K562 (cell line): ENCODE results near the gene TPCN1. TPM values are rescaled to one million over a fixed set of nuclear protein-coding genes. Genes with fewer than 3 reads are reported as not detected.

Source experiments
- AFF1 ChIP-seq, 2 experiments: fragments of 450-650 bp; IDR thresholded peaks; 2 replicates each; pipeline ENCODE4 v1.6.1; 2018; ENCODE audit warnings: mild to moderate bottlenecking in 2 of 2, low read depth in 1 of 2; ENCODE audit not compliant: partially characterized antibody in 2 of 2
- ARID1B ChIP-seq: fragments of 450-650 bp; IDR thresholded peaks from 2 replicates; pipeline ENCODE4 v1.6.1; 2016; ENCODE audit warnings: antibody characterized with exemption, mild to moderate bottlenecking, inconsistent platforms
- ARNT ChIP-seq, 2 experiments: fragments of 450-650 bp; IDR thresholded peaks; 2 replicates each; pipeline ENCODE4 v1.6.1; 2016; ENCODE audit warnings: mild to moderate bottlenecking in 1 of 2
- BCOR ChIP-seq: fragments of 450-650 bp; IDR thresholded peaks from 2 replicates; pipeline ENCODE4 v1.6.1; 2016
- CBX1 ChIP-seq: sonication (generic); IDR thresholded peaks from 2 replicates; pipeline ENCODE4 v1.6.1; 2016; ENCODE audit warnings: antibody characterized with exemption, low read depth, mild to moderate bottlenecking
- CHD4 ChIP-seq: fragments of 200-600 bp; sonication (generic); IDR thresholded peaks from 3 replicates; pipeline ENCODE4 v1.6.1; 2012; ENCODE audit warnings: low read depth, mild to moderate bottlenecking, mixed read lengths, low read length, inconsistent platforms; ENCODE audit not compliant: insufficient read depth, insufficient replicate concordance, poor library complexity, severe bottlenecking
- ESRRA ChIP-seq: fragments of 450-650 bp; IDR thresholded peaks from 2 replicates; pipeline ENCODE4 v1.6.1; 2014; ENCODE audit warnings: low read depth, mild to moderate bottlenecking, moderate library complexity, borderline replicate concordance
- HDAC2 ChIP-seq: fragments of 450-650 bp; IDR thresholded peaks from 2 replicates; pipeline ENCODE4 v1.6.1; 2016; ENCODE audit warnings: mild to moderate bottlenecking
- KDM1A ChIP-seq, 2 experiments: fragments of 450-650 bp; IDR thresholded peaks; 2 replicates each; pipeline ENCODE4 v1.6.1; 2016; ENCODE audit warnings: mild to moderate bottlenecking in 2 of 2
- KLF1 ChIP-seq: fragments of 450-650 bp; IDR thresholded peaks from 2 replicates; pipeline ENCODE4 v1.6.1; 2016; ENCODE audit warnings: missing genetic modification characterization, missing compliant biosample characterization
- MNT ChIP-seq, 2 experiments: fragments of 450-650 bp; conservative IDR thresholded peaks; 2 replicates each; pipeline ENCODE4 v1.6.1; 2017; ENCODE audit warnings: mild to moderate bottlenecking in 2 of 2, moderate library complexity in 2 of 2
- RCOR1 ChIP-seq, 2 experiments: IDR thresholded peaks; 2 replicates each; pipeline ENCODE4 v1.6.1; 2012; ENCODE audit warnings: low read depth in 2 of 2, low read length in 2 of 2, borderline replicate concordance in 1 of 2, improper control_type of control experiment in 1 of 2
- RERE ChIP-seq: sonication (generic); formaldehyde crosslinking; IDR thresholded peaks from 2 replicates; pipeline ENCODE4 v1.8.0; 2023; ENCODE audit warnings: missing genetic modification reagents, mild to moderate bottlenecking, borderline replicate concordance
- SMAD4 ChIP-seq: fragments of 250-450 bp; sonication (Bioruptor Pico); conservative IDR thresholded peaks from 2 replicates; pipeline ENCODE4 v1.8.0; 2021; ENCODE audit warnings: inconsistent platforms, mild to moderate bottlenecking, moderate library complexity
- ZBTB7A ChIP-seq: IDR thresholded peaks from 2 replicates; pipeline ENCODE4 v1.6.1; 2011; ENCODE audit warnings: low read depth, mild to moderate bottlenecking, low read length, moderate library complexity, borderline replicate concordance; ENCODE audit not compliant: control insufficient read depth
- ZZZ3 ChIP-seq: fragments of 450-650 bp; IDR thresholded peaks from 2 replicates; pipeline ENCODE4 v1.6.1; 2016; ENCODE audit warnings: antibody characterized with exemption, mild to moderate bottlenecking, moderate library complexity
- polyA plus RNA-seq, 8 experiments: library from polyadenylated mRNA; depleted of rRNA in 4 of 8; stranded (reverse) in 5 of 8; unstranded in 3 of 8; fragments of >200 nt; fragmentation: Nextera tagmentation in 2 of 8; fragmentation: Illumina TruSeq in 1 of 8; extraction: Ambion mirVana in 2 of 8; extraction: Trizol in 1 of 8; gene quantifications; 2 replicates each; pipeline versions ENCODE4 v1.2.1 to v1.2.3, GENCODE V29; 2011 to 2014; ENCODE audit warnings: inconsistent platforms in 1 of 8, missing spikeins in 1 of 8
- total RNA-seq, 7 experiments: library from RNA; depleted of rRNA in 6 of 7; stranded (reverse); fragments of >200 nt in 6 of 7; fragmentation: Illumina TruSeq in 2 of 7; extraction: Trizol in 2 of 7; gene quantifications; 2 replicates each; pipeline versions ENCODE4 v1.2.1 to v1.2.3, GENCODE V29; 2011 to 2021; ENCODE audit warnings: low replicate concordance in 1 of 7

TPCN1 gene
- total and polyA plus RNA-seq, 9 of the 15 experiments (the other 6 are each of a cell fraction or from before 2014, with no cell fraction given): 0.80 to 23.8 (median 7.4) TPM

- no peak for TF ChIP-seq RERE
- TF ChIP-seq ARNT (IDR thresholded peaks at IDR 0.05): 0 out of 4 replicates have a peak, but pooled peaks of 1 of the 2 experiments have one; percentile 28
- TF ChIP-seq ZZZ3: no peak
- no peak for TF ChIP-seq KLF1
- peak; percentile 59 for TF ChIP-seq CHD4
- TF ChIP-seq SMAD4 (CRISPR knock-in tag): 0 out of 2 replicates have a peak, but pooled peaks have one; percentile 22
- TF ChIP-seq ARID1B: 0 out of 2 replicates have a peak, but pooled peaks have one; percentile 5
- TF ChIP-seq MNT (conservative IDR thresholded peaks at IDR 0.05): peak; percentile 34 to 59; a peak in 1 of 4 replicates
- TF ChIP-seq ESRRA: peak; percentile 9
- TF ChIP-seq CBX1: 0 out of 2 replicates have a peak, but pooled peaks have one; percentile 54
- peak in 1 of 2 experiments; percentile 0 for TF ChIP-seq AFF1 (IDR thresholded peaks at IDR 0.05; ENCODE audit: low read depth in 1 of 2, partially characterized antibody in 2 of 2)
- 0 out of 4 replicates have a peak, but pooled peaks of 1 of the 2 experiments have one; percentile 6 for TF ChIP-seq RCOR1 (IDR thresholded peaks at IDR 0.05; ENCODE audit: borderline replicate concordance in 1 of 2, low read depth in 2 of 2, low read length in 2 of 2)
- TF ChIP-seq BCOR: peak; percentile 96
- TF ChIP-seq KDM1A (IDR thresholded peaks at IDR 0.05): peak; percentile 78 to 79
- TF ChIP-seq ZBTB7A: no peak
- peak; percentile 80; the same call in 1 of the 2 replicates for TF ChIP-seq HDAC2
Observed at GRCh38 chr12:113221997-113222729, 899 bp downstream of the TPCN1 start (continued).
